Measurements from ENCODE around the gene SH2D1B. TPM values are rescaled to one million over a fixed set of nuclear protein-coding genes. Genes with fewer than 3 reads are reported as not detected.

Gene SH2D1B
- total RNA-seq, 1 donor from 2014 or later = not detected

- DNase-seq = no peak
- Mint-ChIP-seq H3K4me3 (no peak overlapping the region), H3K9me3 (no peaks in the 10 kb centered on the region), H3K27ac (no peak overlapping the region), H3K27me3 (no peaks in the 10 kb centered on the region), H3K36me3 (ENCODE audit: low read depth) (no peaks in the 10 kb centered on the region), H3K4me1 (no peaks in the 10 kb centered on the region)
- intact Hi-C loops (cut with micrococcal nuclease) = no loop called here
Observed at GRCh38 chr1:162381941-162382750, 29.8 kb downstream of the SH2D1B start.

- intact Hi-C loops (cut with micrococcal nuclease) = no loop called here
- H3K27me3 Mint-ChIP-seq = no peaks in the 10 kb centered on the region
- no peak within 1 kb of the TSS for H3K4me3 Mint-ChIP-seq
- H3K36me3 Mint-ChIP-seq (ENCODE audit: low read depth) = no peaks in the 10 kb centered on the region
- no peak for DNase-seq
- no peaks in the 10 kb centered on the region for H3K9me3 Mint-ChIP-seq
- no peaks in the 10 kb centered on the region for H3K4me1 Mint-ChIP-seq
- no peak within 1 kb of the TSS for H3K27ac Mint-ChIP-seq
Observed at GRCh38 chr1:162381383-162381782, 30.6 kb downstream of the SH2D1B start, which contains the start of gene C1orf226. TSS of gene C1orf226 (plus strand) at chr1:162381728. CDS start at chr1:162381902, 174 bp downstream.

- no peaks in the 10 kb centered on the region for H3K36me3 Mint-ChIP-seq (ENCODE audit: low read depth)
- no peaks in the 10 kb centered on the region for H3K9me3 Mint-ChIP-seq
- H3K27me3 Mint-ChIP-seq = no peaks in the 10 kb centered on the region
- no peak overlapping the region for H3K4me3 Mint-ChIP-seq
- no peaks in the 10 kb centered on the region for H3K4me1 Mint-ChIP-seq
- no peak for DNase-seq
- intact Hi-C loops (cut with micrococcal nuclease) = no loop called here
- H3K27ac Mint-ChIP-seq = no peak overlapping the region
Observed at GRCh38 chr1:162380061-162380846, 31.7 kb downstream of the SH2D1B start.

- Mint-ChIP-seq H3K27me3 (no peaks in the 10 kb centered on the region), H3K4me1 (no peaks in the 10 kb centered on the region), H3K9me3 (no peaks in the 10 kb centered on the region), H3K4me3 (no peak within 1 kb of the TSS), H3K36me3 (ENCODE audit: low read depth) (no peaks in the 10 kb centered on the region), H3K27ac (no peak within 1 kb of the TSS)
- no peak for DNase-seq
- intact Hi-C loops (cut with micrococcal nuclease) = no loop called here
Observed at GRCh38 chr1:162376691-162377090, 35.2 kb downstream of the SH2D1B start, which contains the start of gene SPATA46. TSS of gene SPATA46 (minus strand) at chr1:162376854. CDS start at chr1:162376790, 64 bp downstream.

GRCh38 chr1:162375463-162375862 is 36.5 kb downstream of the SH2D1B start:
- Mint-ChIP-seq H3K4me1 (no peaks in the 10 kb centered on the region), H3K27me3 (no peaks in the 10 kb centered on the region)
- intact Hi-C loops (cut with micrococcal nuclease) = no loop called here

GRCh38 chr1:162374406-162374805 is 37.5 kb downstream of the SH2D1B start:
- no peak for DNase-seq
- Mint-ChIP-seq H3K9me3 (no peaks in the 10 kb centered on the region), H3K27ac (no peak overlapping the region), H3K4me3 (no peak overlapping the region), H3K36me3 (ENCODE audit: low read depth) (no peaks in the 10 kb centered on the region), H3K4me1 (no peaks in the 10 kb centered on the region), H3K27me3 (no peaks in the 10 kb centered on the region)
- intact Hi-C loops (cut with micrococcal nuclease) = no loop called here

More at GRCh38 chr1:162375463-162375862, 36.5 kb downstream of the SH2D1B start:
- H3K4me3 Mint-ChIP-seq = no peak overlapping the region
- H3K27ac Mint-ChIP-seq = no peak overlapping the region
- H3K9me3 Mint-ChIP-seq = no peaks in the 10 kb centered on the region
- no peak for DNase-seq
- H3K36me3 Mint-ChIP-seq (ENCODE audit: low read depth) = no peaks in the 10 kb centered on the region

GRCh38 chr1:162373541-162374260 is 38.2 kb downstream of the SH2D1B start:
- no peaks in the 10 kb centered on the region for H3K9me3 Mint-ChIP-seq
- no peak overlapping the region for H3K27ac Mint-ChIP-seq
- intact Hi-C loops (cut with micrococcal nuclease) = no loop called here
- no peak for DNase-seq
- H3K4me1 Mint-ChIP-seq = no peaks in the 10 kb centered on the region
- no peaks in the 10 kb centered on the region for H3K36me3 Mint-ChIP-seq (ENCODE audit: low read depth)
- no peak overlapping the region for H3K4me3 Mint-ChIP-seq
- no peaks in the 10 kb centered on the region for H3K27me3 Mint-ChIP-seq

- DNase-seq = no peak
- H3K9me3 Mint-ChIP-seq = no peaks in the 10 kb centered on the region
- no peak overlapping the region for H3K27ac Mint-ChIP-seq
- H3K4me3 Mint-ChIP-seq = no peak overlapping the region
- H3K36me3 Mint-ChIP-seq (ENCODE audit: low read depth) = no peaks in the 10 kb centered on the region
- H3K27me3 Mint-ChIP-seq = no peaks in the 10 kb centered on the region
- intact Hi-C loops (cut with micrococcal nuclease) = no loop called here
- H3K4me1 Mint-ChIP-seq = no peaks in the 10 kb centered on the region
Observed at GRCh38 chr1:162373072-162373427, 38.9 kb downstream of the SH2D1B start.

- H3K27ac Mint-ChIP-seq = no peak overlapping the region
- H3K4me1 Mint-ChIP-seq = no peaks in the 10 kb centered on the region
- H3K4me3 Mint-ChIP-seq = no peak overlapping the region
- H3K27me3 Mint-ChIP-seq = no peaks in the 10 kb centered on the region
- intact Hi-C loops (cut with micrococcal nuclease) = no loop called here
- no peaks in the 10 kb centered on the region for H3K9me3 Mint-ChIP-seq
- H3K36me3 Mint-ChIP-seq (ENCODE audit: low read depth) = no peaks in the 10 kb centered on the region
- no peak for DNase-seq
Observed at GRCh38 chr1:162372159-162373071, 39.5 kb downstream of the SH2D1B start.

- Mint-ChIP-seq H3K27ac (no peak overlapping the region), H3K27me3 (no peaks in the 10 kb centered on the region), H3K9me3 (no peaks in the 10 kb centered on the region), H3K4me3 (no peak overlapping the region), H3K4me1 (no peaks in the 10 kb centered on the region), H3K36me3 (ENCODE audit: low read depth) (no peaks in the 10 kb centered on the region)
- intact Hi-C loops (cut with micrococcal nuclease) = no loop called here
- no peak for DNase-seq
Observed at GRCh38 chr1:162371611-162372010, 40.3 kb downstream of the SH2D1B start.

GRCh38 chr1:162370721-162371120 is 41.2 kb downstream of the SH2D1B start:
- Mint-ChIP-seq H3K27me3 (no peaks in the 10 kb centered on the region), H3K27ac (no peak overlapping the region), H3K9me3 (no peaks in the 10 kb centered on the region), H3K36me3 (ENCODE audit: low read depth) (no peaks in the 10 kb centered on the region), H3K4me3 (no peak overlapping the region), H3K4me1 (no peaks in the 10 kb centered on the region)
- intact Hi-C loops (cut with micrococcal nuclease) = no loop called here
- no peak for DNase-seq

- Mint-ChIP-seq H3K36me3 (ENCODE audit: low read depth) (no peaks in the 10 kb centered on the region), H3K9me3 (no peaks in the 10 kb centered on the region), H3K27me3 (no peaks in the 10 kb centered on the region), H3K27ac (no peak overlapping the region), H3K4me3 (no peak overlapping the region), H3K4me1 (no peaks in the 10 kb centered on the region)
- intact Hi-C loops (cut with micrococcal nuclease) = no loop called here
- DNase-seq = no peak
Observed at GRCh38 chr1:162370161-162370560, 41.8 kb downstream of the SH2D1B start.

GRCh38 chr1:162369571-162369970 is 42.4 kb downstream of the SH2D1B start:
- H3K4me3 Mint-ChIP-seq = no peak overlapping the region
- H3K36me3 Mint-ChIP-seq (ENCODE audit: low read depth) = no peaks in the 10 kb centered on the region
- DNase-seq = no peak
- no peaks in the 10 kb centered on the region for H3K9me3 Mint-ChIP-seq
- no peaks in the 10 kb centered on the region for H3K27me3 Mint-ChIP-seq
- H3K4me1 Mint-ChIP-seq = no peaks in the 10 kb centered on the region
- no peak overlapping the region for H3K27ac Mint-ChIP-seq
- intact Hi-C loops (cut with micrococcal nuclease) = no loop called here
